SK-N-MC (cell line): ENCODE results near the gene ARHGAP22.

Experiments
- DNase-seq: peaks from one replicate; pipeline ENCODE4 v3.0.0-alpha.2; 2011; ENCODE audit warnings: low read depth, low spot score
- H3K27ac ChIP-seq: fragments of 200-600 bp; sonication (generic); 2 replicates; pipeline ENCODE4 v1.5.1; 2016; ENCODE audit warnings: mixed run types
- H3K36me3 ChIP-seq: fragments of 200-600 bp; sonication (generic); 2 replicates; pipeline ENCODE4 v1.6.1; 2017; ENCODE audit warnings: antibody characterized with exemption, low read length, mixed read lengths; ENCODE audit not compliant: insufficient read depth
- H3K4me3 ChIP-seq: fragments of 200-600 bp; sonication (generic); 2 replicates; pipeline ENCODE4 v1.5.1; 2016
- H3K9ac ChIP-seq: fragments of 200-600 bp; sonication (generic); 2 replicates; pipeline ENCODE4 v1.8.0; 2017; ENCODE audit warnings: mixed run types, mixed read lengths; ENCODE audit not compliant: insufficient read length
- H3K9me3 ChIP-seq: fragments of 200-600 bp; sonication (generic); 2 replicates; pipeline ENCODE4 v1.6.1; 2017; ENCODE audit warnings: low read depth, mild to moderate bottlenecking, antibody characterized with exemption, low read length, moderate library complexity, mixed read lengths
- EZH2 ChIP-seq: fragments of 200-600 bp; sonication (generic); IDR thresholded peaks from one replicate; pipeline ENCODE4 v1.6.1; 2017; ENCODE audit warnings: antibody characterized with exemption
- FOXP2 ChIP-seq: optimal IDR thresholded peaks from 2 replicates; pipeline ENCODE3; 2011; ENCODE audit warnings: mild to moderate bottlenecking, moderate library complexity; ENCODE audit not compliant: insufficient read depth; ENCODE audit errors: extremely low read length, control extremely low read depth
- POLR2AphosphoS5 ChIP-seq: IDR thresholded peaks from 2 replicates; pipeline ENCODE4 v1.6.1; 2012; ENCODE audit warnings: mild to moderate bottlenecking, low read depth, low read length, borderline replicate concordance

The ARHGAP22 gene

GRCh38 chr10:48517482-48517881 lies 87.4 kb downstream of the ARHGAP22 start:
- no peak overlapping the region for H3K27ac ChIP-seq
- H3K36me3 ChIP-seq: no peaks in the 10 kb centered on the region
- H3K9ac ChIP-seq: no peak overlapping the region
- DNase-seq: no peak
- H3K9me3 ChIP-seq: no peaks in the 10 kb centered on the region
- TF ChIP-seq EZH2: no peak
- TF ChIP-seq FOXP2: no peak
- no peak for TF ChIP-seq POLR2AphosphoS5
- H3K4me3 ChIP-seq: no peak overlapping the region

GRCh38 chr10:48516911-48517310 lies 88.0 kb downstream of the ARHGAP22 start:
- TF ChIP-seq EZH2 (no peak), POLR2AphosphoS5 (no peak), FOXP2 (no peak)
- no peaks in the 10 kb centered on the region for H3K9me3 ChIP-seq

GRCh38 chr10:48514916-48515315 lies 90.0 kb downstream of the ARHGAP22 start:
- Histone ChIP-seq H3K4me3 (no peak overlapping the region), H3K27ac (no peak overlapping the region), H3K9me3 (no peaks in the 10 kb centered on the region), H3K9ac (no peak overlapping the region), H3K36me3 (no peaks in the 10 kb centered on the region)
- no peak for DNase-seq
- TF ChIP-seq FOXP2: no peak
- no peak for TF ChIP-seq POLR2AphosphoS5
- TF ChIP-seq EZH2: no peak

More at GRCh38 chr10:48516911-48517310, 88.0 kb downstream of the ARHGAP22 start:
- DNase-seq: no peak
- H3K27ac ChIP-seq: no peak overlapping the region
- no peaks in the 10 kb centered on the region for H3K36me3 ChIP-seq
- H3K4me3 ChIP-seq: no peak overlapping the region
- no peak overlapping the region for H3K9ac ChIP-seq

GRCh38 chr10:48514255-48514654 lies 90.6 kb downstream of the ARHGAP22 start:
- H3K9ac ChIP-seq: no peak overlapping the region
- TF ChIP-seq POLR2AphosphoS5: no peak
- no peak for TF ChIP-seq FOXP2
- no peak for TF ChIP-seq EZH2
- H3K9me3 ChIP-seq: no peaks in the 10 kb centered on the region
- no peak overlapping the region for H3K4me3 ChIP-seq
- no peak for DNase-seq
- no peak overlapping the region for H3K27ac ChIP-seq
- no peaks in the 10 kb centered on the region for H3K36me3 ChIP-seq

- H3K9ac ChIP-seq: no peak overlapping the region
- no peak overlapping the region for H3K27ac ChIP-seq
- H3K36me3 ChIP-seq: no peaks in the 10 kb centered on the region
- no peak for DNase-seq
- TF ChIP-seq EZH2 (no peak), FOXP2 (no peak), POLR2AphosphoS5 (no peak)
- H3K9me3 ChIP-seq: no peaks in the 10 kb centered on the region
- no peak overlapping the region for H3K4me3 ChIP-seq
These were observed 92.0 kb downstream of the ARHGAP22 start for GRCh38 chr10:48512861-48513260.

GRCh38 chr10:48511875-48512231 lies 93.0 kb downstream of the ARHGAP22 start:
- no peaks in the 10 kb centered on the region for H3K9me3 ChIP-seq
- no peak overlapping the region for H3K4me3 ChIP-seq
- H3K9ac ChIP-seq: no peak overlapping the region
- DNase-seq: no peak
- TF ChIP-seq EZH2: no peak
- TF ChIP-seq POLR2AphosphoS5: no peak
- no peak for TF ChIP-seq FOXP2
- H3K27ac ChIP-seq: no peak overlapping the region
- H3K36me3 ChIP-seq: no peaks in the 10 kb centered on the region

- TF ChIP-seq FOXP2 (no peak), POLR2AphosphoS5 (no peak), EZH2 (no peak)
- no peak overlapping the region for H3K4me3 ChIP-seq
- no peak overlapping the region for H3K27ac ChIP-seq
- no peak overlapping the region for H3K9ac ChIP-seq
- DNase-seq: no peak
- no peaks in the 10 kb centered on the region for H3K36me3 ChIP-seq
- no peaks in the 10 kb centered on the region for H3K9me3 ChIP-seq
These were observed 93.6 kb downstream of the ARHGAP22 start for GRCh38 chr10:48511066-48511874.

- TF ChIP-seq FOXP2: no peak
- TF ChIP-seq POLR2AphosphoS5: no peak
- no peak for TF ChIP-seq EZH2
- no peak for DNase-seq
- Histone ChIP-seq H3K9ac (no peak overlapping the region), H3K9me3 (no peaks in the 10 kb centered on the region), H3K36me3 (no peaks in the 10 kb centered on the region), H3K27ac (no peak overlapping the region), H3K4me3 (no peak overlapping the region)
These were observed 94.7 kb downstream of the ARHGAP22 start for GRCh38 chr10:48509974-48510692.
